AG04449 (cell line): ENCODE data around the gene MGAT5.

Source experiments
- CTCF ChIA-PET: fragments of 350-600 bp; formaldehyde crosslinking; extraction: SDS; loops from one replicate; lab custom pipeline; 2021; ENCODE audit warnings: antibody characterized with exemption; lab: Yijun Ruan, JAX
- POLR2A ChIA-PET: fragments of 400-600, 350-600 bp; formaldehyde crosslinking; extraction: SDS; loops from one replicate; lab custom pipeline; 2020; ENCODE audit warnings: antibody characterized with exemption, inconsistent platforms; lab: Yijun Ruan, JAX
- DNase-seq: peaks from one replicate; pipeline ENCODE4 v3.0.0-alpha.2; 2010; ENCODE audit warnings: low read depth, low spot score
- H3K4me3 ChIP-seq: 2 replicates; pipeline ENCODE4 v1.5.1; 2011; ENCODE audit warnings: low read depth, mild to moderate bottlenecking, control low read depth, low read length
- TF ChIP-seq, protein P1 (sequence below): IDR thresholded peaks from one replicate; pipeline ENCODE4 v1.5.1; 2011; ENCODE audit warnings: mild to moderate bottlenecking, moderate library complexity, low read length, control low read depth, inconsistent platforms; ENCODE audit not compliant: insufficient read depth; ENCODE audit errors: missing control alignments

The MGAT5 gene

DNA sequence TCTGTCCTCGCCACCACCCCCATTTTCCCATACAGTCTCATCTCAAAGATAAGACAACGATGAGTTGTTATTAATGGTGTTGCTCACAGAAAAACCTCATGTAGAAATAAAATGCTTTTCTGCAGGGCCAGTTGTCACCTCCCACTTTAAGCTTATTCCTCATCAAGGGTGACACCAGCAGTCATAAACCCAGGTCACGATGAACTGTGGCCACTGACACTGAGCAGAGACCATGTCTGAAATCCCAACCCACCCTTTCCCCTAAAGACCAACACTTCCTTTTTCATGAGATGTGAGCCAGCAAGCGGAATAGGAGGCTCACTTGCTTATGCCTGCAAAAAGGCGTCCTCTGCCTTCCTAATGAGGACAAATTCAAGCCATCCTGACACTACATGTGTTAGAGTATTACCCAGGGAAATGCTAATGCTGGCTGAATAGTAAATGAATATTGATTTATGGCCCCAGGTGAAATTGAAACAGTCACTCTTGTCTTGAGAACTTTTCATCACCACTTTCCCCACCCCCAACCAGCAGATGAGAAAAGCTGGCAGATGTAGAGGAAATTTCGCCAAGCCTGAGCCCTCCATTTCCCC is 228.4 kb downstream of the MGAT5 start:
- H3K4me3 ChIP-seq, result no peak overlapping the region
- DNase-seq, result no peak
- ChIA-PET CTCF (no interaction called here), POLR2A (no interaction called here)
- TF ChIP-seq, protein P1, sequence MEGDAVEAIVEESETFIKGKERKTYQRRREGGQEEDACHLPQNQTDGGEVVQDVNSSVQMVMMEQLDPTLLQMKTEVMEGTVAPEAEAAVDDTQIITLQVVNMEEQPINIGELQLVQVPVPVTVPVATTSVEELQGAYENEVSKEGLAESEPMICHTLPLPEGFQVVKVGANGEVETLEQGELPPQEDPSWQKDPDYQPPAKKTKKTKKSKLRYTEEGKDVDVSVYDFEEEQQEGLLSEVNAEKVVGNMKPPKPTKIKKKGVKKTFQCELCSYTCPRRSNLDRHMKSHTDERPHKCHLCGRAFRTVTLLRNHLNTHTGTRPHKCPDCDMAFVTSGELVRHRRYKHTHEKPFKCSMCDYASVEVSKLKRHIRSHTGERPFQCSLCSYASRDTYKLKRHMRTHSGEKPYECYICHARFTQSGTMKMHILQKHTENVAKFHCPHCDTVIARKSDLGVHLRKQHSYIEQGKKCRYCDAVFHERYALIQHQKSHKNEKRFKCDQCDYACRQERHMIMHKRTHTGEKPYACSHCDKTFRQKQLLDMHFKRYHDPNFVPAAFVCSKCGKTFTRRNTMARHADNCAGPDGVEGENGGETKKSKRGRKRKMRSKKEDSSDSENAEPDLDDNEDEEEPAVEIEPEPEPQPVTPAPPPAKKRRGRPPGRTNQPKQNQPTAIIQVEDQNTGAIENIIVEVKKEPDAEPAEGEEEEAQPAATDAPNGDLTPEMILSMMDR, result no peak

DNA sequence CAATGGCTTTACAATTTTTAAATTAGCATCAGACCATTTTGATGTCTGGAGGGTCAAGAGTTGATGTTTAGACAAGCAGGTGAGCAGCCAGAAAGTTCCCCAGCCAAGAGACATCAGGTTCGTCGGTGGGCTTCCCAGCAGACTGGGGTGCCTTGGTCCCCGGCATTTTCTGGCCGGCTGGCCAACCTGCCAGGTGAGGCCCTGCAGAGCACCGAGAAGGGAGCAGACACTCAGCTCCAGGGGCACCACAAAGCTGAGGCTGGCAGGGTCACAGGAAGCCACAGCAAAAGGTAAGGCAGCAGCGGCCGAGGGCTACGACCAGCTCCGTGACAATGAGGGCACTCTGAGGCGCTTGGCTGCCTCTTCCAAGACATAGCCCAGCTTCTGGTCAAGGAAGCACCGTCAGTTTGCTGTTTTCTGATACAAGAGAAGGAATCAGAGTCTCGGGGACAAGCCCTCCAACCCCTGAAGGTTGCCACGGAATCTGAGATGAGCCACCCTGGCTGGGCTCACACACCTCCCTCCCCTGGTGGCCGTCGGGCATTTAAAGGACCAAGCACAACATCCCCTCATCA is 229.0 kb downstream of the MGAT5 start:
- DNase-seq, result no peak
- ChIA-PET POLR2A (no interaction called here), CTCF (no interaction called here)
- TF ChIP-seq, protein P1, result no peak
- no peak overlapping the region for H3K4me3 ChIP-seq

DNA sequence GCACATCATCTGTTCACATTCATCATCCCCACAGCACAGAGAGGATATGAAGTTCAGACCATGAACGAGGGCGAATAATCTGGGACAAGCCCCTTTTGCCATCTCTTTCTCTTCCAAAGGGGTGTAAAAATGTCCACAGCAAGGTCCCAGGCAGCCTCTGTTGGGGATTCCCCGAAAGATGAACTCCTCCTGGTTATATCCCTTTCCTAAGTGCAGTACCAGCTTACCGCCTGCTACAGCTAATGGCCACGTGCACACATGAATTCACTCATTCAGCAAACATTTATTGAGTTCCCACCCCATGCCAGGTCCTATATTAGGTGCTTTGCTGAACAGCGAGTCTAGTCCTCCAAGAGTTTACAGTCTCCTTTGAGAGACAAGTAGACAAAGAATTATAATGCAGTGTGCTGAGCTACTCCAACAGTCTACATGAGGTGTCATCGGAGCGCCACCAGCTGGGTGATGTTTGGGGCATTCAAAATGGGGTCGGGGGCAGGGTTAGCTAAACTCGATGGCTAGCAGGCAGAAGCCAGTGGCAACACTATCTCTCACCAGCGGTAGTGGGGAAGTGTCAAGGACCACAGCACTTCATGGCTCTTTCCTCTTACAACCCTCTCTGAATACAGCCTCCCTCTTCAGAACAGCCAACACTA is 236.0 kb downstream of the MGAT5 start:
- ChIA-PET POLR2A (no interaction called here), CTCF (interaction anchor here (1.6 kb wide), 1 partner anchor 9 kb away, joined by 4 read pairs; no protein-coding TSS in a partner anchor)
- TF ChIP-seq, protein P1, result no peak
- DNase-seq, result no peak
- no peak overlapping the region for H3K4me3 ChIP-seq

DNA sequence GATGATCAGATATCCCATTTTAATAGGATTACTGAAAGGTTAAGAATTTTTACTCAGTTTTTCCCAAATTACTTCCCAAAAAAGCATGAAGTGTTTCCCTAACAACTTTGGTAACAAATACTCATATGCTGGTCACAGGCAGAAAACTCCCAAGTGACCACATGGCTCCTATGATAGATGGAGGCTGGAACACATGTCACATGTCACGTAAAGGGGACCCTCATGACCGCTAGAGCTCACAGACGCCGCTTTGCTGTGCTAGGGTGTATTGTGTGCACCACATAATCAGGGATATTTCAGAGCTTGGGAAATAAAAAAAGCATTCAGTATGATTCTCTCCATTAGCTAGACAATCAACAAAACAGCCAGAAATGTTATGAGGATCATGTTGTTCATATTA is 236.7 kb downstream of the MGAT5 start:
- CTCF ChIA-PET, result interaction anchor here (0.7 to 1.6 kb wide), 2 partner anchors 9 to 372 kb away, joined by 3 to 4 read pairs; no protein-coding TSS in a partner anchor
- H3K4me3 ChIP-seq, result no peak overlapping the region
- POLR2A ChIA-PET, result no interaction called here
- DNase-seq, result no peak
- TF ChIP-seq, protein P1, result no peak

DNA sequence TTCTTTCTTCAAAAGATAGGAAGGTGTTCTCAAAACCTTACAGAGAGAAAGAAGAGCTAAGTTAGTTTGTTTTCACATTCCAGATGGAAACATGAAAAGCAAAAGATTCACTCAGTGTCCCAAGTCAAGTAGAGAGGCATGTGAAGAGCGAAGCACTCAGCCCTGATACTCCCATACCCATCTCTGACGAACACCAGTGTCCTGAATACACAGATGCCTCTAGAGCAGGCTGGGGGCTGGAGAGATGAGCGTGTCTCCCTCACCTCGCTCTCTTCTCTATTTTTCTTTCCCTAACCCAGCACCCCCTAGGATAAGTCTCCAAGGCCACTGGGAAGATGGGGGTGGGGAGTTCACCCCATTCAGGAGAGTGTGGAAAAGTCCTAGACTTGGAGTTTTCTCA is 237.2 kb downstream of the MGAT5 start:
- no peak overlapping the region for H3K4me3 ChIP-seq
- TF ChIP-seq, protein P1, result no peak
- DNase-seq, result no peak
- CTCF ChIA-PET, result interaction anchor here (0.7 to 1.6 kb wide), 2 partner anchors 10 to 372 kb away, joined by 3 to 4 read pairs; no protein-coding TSS in a partner anchor
- POLR2A ChIA-PET, result no interaction called here

DNA sequence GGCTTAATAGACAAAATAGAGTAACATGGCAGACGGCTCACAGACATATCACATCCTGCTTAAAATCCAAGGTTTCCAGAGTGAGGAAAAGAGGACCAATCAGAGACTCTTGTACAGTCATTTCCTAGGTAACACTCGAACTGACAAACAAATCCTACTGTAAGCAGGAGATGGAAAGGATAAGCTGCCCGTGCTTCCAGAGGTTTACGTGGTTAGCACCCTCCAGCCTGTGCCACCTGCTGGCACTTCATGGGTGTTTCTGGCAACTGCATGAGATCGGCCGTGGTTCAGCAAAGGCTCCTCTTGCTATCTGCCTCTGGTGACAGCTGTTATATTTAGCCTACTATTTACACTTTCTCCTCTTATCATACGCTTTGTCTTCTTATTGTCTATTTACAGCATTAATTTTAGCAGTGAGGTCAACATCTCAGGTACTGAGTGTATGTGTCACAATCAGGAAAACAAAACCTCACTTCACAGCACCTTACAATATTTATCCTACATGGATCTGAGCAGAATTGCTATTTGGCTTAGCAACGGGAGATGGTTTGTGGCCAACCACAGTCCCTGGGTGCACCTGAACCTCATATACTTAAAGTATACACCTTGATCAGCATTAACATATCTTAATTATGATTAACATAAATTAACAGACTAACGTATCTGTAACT is 238.0 kb downstream of the MGAT5 start:
- ChIA-PET POLR2A (no interaction called here), CTCF (no interaction called here)
- H3K4me3 ChIP-seq, result no peak overlapping the region
- DNase-seq, result no peak
- TF ChIP-seq, protein P1, result no peak
